HCT116 (cell line): ENCODE data around the gene NARF.

Experiments
- CTCF ChIP-seq, 3 experiments: fragments of 200-600 bp in 1 of 3; sonication (generic) in 1 of 3; IDR thresholded peaks in 2 of 3; conservative IDR thresholded peaks in 1 of 3; 2 replicates each; pipeline ENCODE4 v1.5.1; 2012 to 2017; ENCODE audit warnings: low read depth in 2 of 3, low read length in 2 of 3, antibody characterized with exemption in 1 of 3, borderline replicate concordance in 1 of 3, control low read depth in 1 of 3, mild to moderate bottlenecking in 1 of 3, mixed read lengths in 1 of 3, mixed run types in 1 of 3, moderate library complexity in 1 of 3; ENCODE audit not compliant: insufficient read depth in 1 of 3
- JUND ChIP-seq: IDR thresholded peaks from 2 replicates; pipeline ENCODE4 v1.6.1; 2012
- POLR2AphosphoS5 ChIP-seq: IDR thresholded peaks from 2 replicates; pipeline ENCODE4 v1.6.1; 2011; ENCODE audit warnings: mild to moderate bottlenecking, low read depth, low read length, moderate library complexity
- RAD21 ChIP-seq: IDR thresholded peaks from 2 replicates; pipeline ENCODE4 v1.6.1; 2012; ENCODE audit warnings: low read depth, mild to moderate bottlenecking

DNA sequence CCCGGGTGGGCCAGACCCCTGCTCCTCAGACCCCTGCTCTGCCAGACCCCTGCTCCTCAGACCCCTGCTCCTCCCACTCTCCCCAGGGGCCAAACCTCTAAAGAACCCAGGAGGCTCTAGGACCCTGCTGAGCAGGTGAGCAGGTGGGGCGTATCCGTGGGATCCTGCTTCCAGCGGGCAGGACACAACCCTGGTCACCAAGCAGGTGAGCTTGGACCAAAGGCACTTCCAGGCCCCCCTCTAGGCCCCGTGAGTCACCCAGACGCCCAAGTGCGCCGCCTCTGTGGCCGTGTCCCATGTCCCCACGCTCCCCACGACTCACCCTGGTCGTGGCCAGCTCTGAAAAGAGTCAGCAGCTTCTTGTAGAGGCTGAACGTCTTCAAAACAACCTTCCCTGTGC is 13.0 kb upstream of the NARF start:
- no peak for TF ChIP-seq JUND
- no peak for TF ChIP-seq RAD21
- TF ChIP-seq POLR2AphosphoS5 = no peak
- no peak for TF ChIP-seq CTCF (IDR thresholded peaks at IDR 0.05 in 2 of 3, conservative IDR thresholded peaks at IDR 0.05 in 1 of 3; ENCODE audit: borderline replicate concordance in 1 of 3, insufficient read depth in 1 of 3, low read depth in 2 of 3, low read length in 2 of 3)
